ENCODE measurements around the gene TJP2.

- TF ChIP-seq, protein P1, sequence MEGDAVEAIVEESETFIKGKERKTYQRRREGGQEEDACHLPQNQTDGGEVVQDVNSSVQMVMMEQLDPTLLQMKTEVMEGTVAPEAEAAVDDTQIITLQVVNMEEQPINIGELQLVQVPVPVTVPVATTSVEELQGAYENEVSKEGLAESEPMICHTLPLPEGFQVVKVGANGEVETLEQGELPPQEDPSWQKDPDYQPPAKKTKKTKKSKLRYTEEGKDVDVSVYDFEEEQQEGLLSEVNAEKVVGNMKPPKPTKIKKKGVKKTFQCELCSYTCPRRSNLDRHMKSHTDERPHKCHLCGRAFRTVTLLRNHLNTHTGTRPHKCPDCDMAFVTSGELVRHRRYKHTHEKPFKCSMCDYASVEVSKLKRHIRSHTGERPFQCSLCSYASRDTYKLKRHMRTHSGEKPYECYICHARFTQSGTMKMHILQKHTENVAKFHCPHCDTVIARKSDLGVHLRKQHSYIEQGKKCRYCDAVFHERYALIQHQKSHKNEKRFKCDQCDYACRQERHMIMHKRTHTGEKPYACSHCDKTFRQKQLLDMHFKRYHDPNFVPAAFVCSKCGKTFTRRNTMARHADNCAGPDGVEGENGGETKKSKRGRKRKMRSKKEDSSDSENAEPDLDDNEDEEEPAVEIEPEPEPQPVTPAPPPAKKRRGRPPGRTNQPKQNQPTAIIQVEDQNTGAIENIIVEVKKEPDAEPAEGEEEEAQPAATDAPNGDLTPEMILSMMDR (IDR thresholded peaks at IDR 0.05; ENCODE audit: insufficient read depth, low read depth, low read length), result no peak
- no peak for TF ChIP-seq EZH2 (IDR thresholded peaks at IDR 0.05; ENCODE audit: insufficient read depth, low read length)
Measured at GRCh38 chr9:69153707-69154521, 20.2 kb upstream of the TJP2 start.
